Erythroblast (primary cell): ENCODE data around the gene CALM1.
A peak's percentile ranks its signal among the peaks of the same experiment; 100 is the strongest.

Source experiments
- DNase-seq, 2 experiments: peaks; one replicate each; lab custom pipeline; 2025; lab: John Stamatoyannopoulos, UW
- GATA1 ChIP-seq: IDR thresholded peaks from 2 replicates; pipeline ENCODE4 v1.6.1; 2011; ENCODE audit warnings: low read depth, mild to moderate bottlenecking, control low read depth, low read length, moderate library complexity
- POLR2A ChIP-seq: IDR thresholded peaks from 2 replicates; pipeline ENCODE4 v1.6.1; 2011; ENCODE audit warnings: mild to moderate bottlenecking, low read length

The CALM1 gene

GRCh38 chr14:90429754-90430153 is 32.9 kb downstream of the CALM1 start:
- DNase-seq: no peak
- TF ChIP-seq POLR2A (no peak), GATA1 (no peak)

- TF ChIP-seq GATA1: no peak
- TF ChIP-seq POLR2A: no peak
- DNase-seq: no peak
These were observed 37.7 kb downstream of the CALM1 start for GRCh38 chr14:90434370-90435020.

- TF ChIP-seq GATA1: no peak
- TF ChIP-seq POLR2A: no peak
- no peak for DNase-seq
These were observed 42.0 kb downstream of the CALM1 start for GRCh38 chr14:90438841-90439240.

- TF ChIP-seq POLR2A (no peak), GATA1 (no peak)
- DNase-seq: no peak
These were observed 43.2 kb downstream of the CALM1 start for GRCh38 chr14:90440021-90440451.

- no peak for DNase-seq
These were observed 43.8 kb downstream of the CALM1 start for GRCh38 chr14:90440592-90440991.

GRCh38 chr14:90442388-90442787 is 45.6 kb downstream of the CALM1 start:
- TF ChIP-seq POLR2A (no peak), GATA1 (no peak)
- no peak for DNase-seq

More at GRCh38 chr14:90440592-90440991, 43.8 kb downstream of the CALM1 start:
- TF ChIP-seq GATA1 (no peak), POLR2A (no peak)

- no peak for TF ChIP-seq GATA1
- TF ChIP-seq POLR2A: no peak
- DNase-seq: no peak
These were observed 46.6 kb downstream of the CALM1 start for GRCh38 chr14:90443161-90444076.

- DNase-seq: no peak
- TF ChIP-seq GATA1 (no peak), POLR2A (no peak)
These were observed 47.4 kb downstream of the CALM1 start for GRCh38 chr14:90444077-90444696.

- TF ChIP-seq POLR2A: no peak
- no peak for TF ChIP-seq GATA1
- DNase-seq: no peak
These were observed 48.2 kb downstream of the CALM1 start for GRCh38 chr14:90445011-90445410.

- no peak for DNase-seq
- no peak for TF ChIP-seq GATA1
- TF ChIP-seq POLR2A: no peak
These were observed 49.6 kb downstream of the CALM1 start for GRCh38 chr14:90446405-90446804.

- TF ChIP-seq GATA1 (no peak), POLR2A (no peak)
- peak; percentile 17 to 32 for DNase-seq
These were observed 51.1 kb downstream of the CALM1 start for GRCh38 chr14:90447720-90448497.

- TF ChIP-seq GATA1: no peak
- TF ChIP-seq POLR2A: no peak
- DNase-seq: no peak
These were observed 52.6 kb downstream of the CALM1 start for GRCh38 chr14:90449411-90449810.

GRCh38 chr14:90450151-90450550 is 53.3 kb downstream of the CALM1 start:
- TF ChIP-seq POLR2A (no peak), GATA1 (no peak)
- DNase-seq: no peak

GRCh38 chr14:90450667-90451066 is 53.8 kb downstream of the CALM1 start:
- no peak for DNase-seq
- TF ChIP-seq POLR2A (no peak), GATA1 (no peak)
